K562 (cell line): ENCODE results near the gene MSRB3. TPM values are rescaled to one million over a fixed set of nuclear protein-coding genes. Genes with fewer than 3 reads are reported as not detected.

Experiments
- ATAC-seq: fragments of 200-7000 bp; cut with Tn5 transposase; 3 replicates; pipeline ENCODE4 v1.9.1; 2020; ENCODE audit warnings: moderate library complexity
- BruUV-seq: library from RNA; stranded (reverse); fragments of 400-500 nt; replicated peaks from 2 replicates; lab custom pipeline; 2021; lab: Mats Ljungman, UMichigan
- CTCF ChIA-PET: fragments of 300-600 bp; formaldehyde crosslinking; extraction: SDS; loops from one replicate; lab custom pipeline; 2021; ENCODE audit warnings: low intra/inter-chr PET ratio; lab: Yijun Ruan, JAX
- POLR2A ChIA-PET: fragments of 300-600, 350-650 bp; sonication (Branson Sonifier 250); formaldehyde crosslinking; extraction: SDS; loops from one replicate; lab custom pipeline; 2021; ENCODE audit warnings: antibody characterized with exemption, inconsistent platforms; lab: Yijun Ruan, JAX
- DNase-seq, 4 experiments: peaks; one replicate each; pipeline versions ENCODE4 v3.0.0 to v3.0.0-alpha.2; 2011 to 2018; ENCODE audit warnings: low spot score in 3 of 4, mixed read lengths in 3 of 4; ENCODE audit errors: extremely low read depth in 1 of 4
- FAIRE-seq: peaks from 2 replicates; lab custom pipeline; 2011; peaks lifted over from hg19 to GRCh38; lab: Jason Lieb, UNC
- H2AFZ ChIP-seq: 2 replicates; pipeline ENCODE4 v1.6.0; 2011; ENCODE audit warnings: low read depth, low read length, control low read depth, inconsistent platforms
- H3K27ac ChIP-seq: fragments of 200-600 bp; 3 replicates; pipeline ENCODE4 v1.8.0; 2011; ENCODE audit warnings: low read depth, mild to moderate bottlenecking, control low read depth, inconsistent platforms, low read length, moderate library complexity, mixed read lengths; ENCODE audit errors: extremely low read depth
- H3K27me3 ChIP-seq, 2 experiments: fragments of 300-600 bp in 1 of 2; 2 replicates in 1 of 2; 3 replicates in 1 of 2; pipeline versions ENCODE4 v1.6.0 to v1.8.0; 2011; ENCODE audit warnings: inconsistent platforms in 2 of 2, low read length in 2 of 2, mild to moderate bottlenecking in 1 of 2, mixed read lengths in 1 of 2, moderate library complexity in 1 of 2; ENCODE audit not compliant: control insufficient read depth in 2 of 2, insufficient read depth in 2 of 2
- H3K36me3 ChIP-seq: fragments of 300-600 bp; 3 replicates; pipeline ENCODE4 v1.8.0; 2011; ENCODE audit warnings: mild to moderate bottlenecking, low read length, inconsistent platforms; ENCODE audit not compliant: control insufficient read depth, insufficient read depth
- H3K4me1 ChIP-seq, 2 experiments: fragments of 200-600 bp in 1 of 2; replicated peaks in 1 of 2; 2 replicates in 1 of 2; 3 replicates in 1 of 2; pipeline versions ENCODE4 v1.5.1 to v1.8.0; 2011; ENCODE audit warnings: inconsistent platforms in 2 of 2, low read length in 2 of 2, mild to moderate bottlenecking in 1 of 2, mixed read lengths in 1 of 2, moderate library complexity in 1 of 2; ENCODE audit not compliant: control insufficient read depth in 2 of 2, insufficient read depth in 2 of 2
- H3K4me2 ChIP-seq: 2 replicates; pipeline ENCODE4 v1.6.1; 2011; ENCODE audit warnings: low read length, control low read depth, inconsistent platforms, mixed read lengths; ENCODE audit not compliant: insufficient read depth
- H3K4me3 ChIP-seq: fragments of 200-600 bp; sonication (generic), shearing (Covaris generic); 2 replicates; pipeline ENCODE4 v1.5.1; 2016; ENCODE audit warnings: control low read depth, inconsistent platforms
- H3K79me2 ChIP-seq: fragments of 200-600 bp; 3 replicates; pipeline ENCODE4 v1.8.0; 2011; ENCODE audit warnings: low read length, inconsistent platforms; ENCODE audit not compliant: control insufficient read depth, insufficient read depth
- H3K9ac ChIP-seq, 2 experiments: 2 replicates each; pipeline versions ENCODE4 v1.6.0 to v1.6.1; 2011; ENCODE audit warnings: low read depth in 2 of 2, low read length in 2 of 2, control low read depth in 1 of 2, inconsistent platforms in 1 of 2, mild to moderate bottlenecking in 1 of 2, mixed read lengths in 1 of 2; ENCODE audit not compliant: insufficient read depth in 1 of 2
- H3K9me1 ChIP-seq: one replicate; pipeline ENCODE4 v1.6.0; 2011; ENCODE audit warnings: inconsistent platforms, mild to moderate bottlenecking, low read length, moderate library complexity; ENCODE audit not compliant: control insufficient read depth, insufficient read depth
- H3K9me3 ChIP-seq: replicated peaks from 2 replicates; pipeline ENCODE4 v1.5.1; 2011; ENCODE audit warnings: low read depth, low read length, inconsistent platforms; ENCODE audit not compliant: control insufficient read depth, insufficient read depth
- H4K20me1 ChIP-seq: replicated peaks from 2 replicates; pipeline ENCODE4 v1.6.1; 2011; ENCODE audit warnings: low read length, inconsistent platforms, mixed read lengths; ENCODE audit not compliant: control insufficient read depth, insufficient read depth
- ATF2 ChIP-seq: sonication (generic); formaldehyde crosslinking; IDR thresholded peaks from 2 replicates; pipeline ENCODE4 v1.8.1; 2022; ENCODE audit warnings: missing genetic modification reagents
- DEAF1 ChIP-seq: fragments of 450-650 bp; formaldehyde crosslinking; IDR thresholded peaks from 2 replicates; pipeline ENCODE4 v1.4.0; 2020; ENCODE audit warnings: mild to moderate bottlenecking, moderate library complexity
- DMBX1 ChIP-seq: fragments of 250-450 bp; sonication (Bioruptor Pico); IDR thresholded peaks from 2 replicates; pipeline ENCODE4 v1.8.0; 2022; ENCODE audit warnings: inconsistent platforms, mild to moderate bottlenecking, moderate library complexity, borderline replicate concordance
- HLTF ChIP-seq: fragments of 450-650 bp; IDR thresholded peaks from 2 replicates; pipeline ENCODE4 v1.6.1; 2016
- MYC ChIP-seq, 2 experiments: fragments of 250-450 bp in 1 of 2; sonication (Bioruptor Pico) in 1 of 2; IDR thresholded peaks; 2 replicates each; pipeline versions ENCODE4 v1.5.1 to v1.6.1; 2012 to 2021; ENCODE audit warnings: low read depth in 2 of 2, borderline replicate concordance in 1 of 2, improper control_type of control experiment in 1 of 2, low read length in 1 of 2, mild to moderate bottlenecking in 1 of 2, moderate library complexity in 1 of 2
- NCOR1 ChIP-seq: fragments of 450-650 bp; IDR thresholded peaks from 2 replicates; pipeline ENCODE4 v1.6.1; 2016; ENCODE audit warnings: mild to moderate bottlenecking, moderate library complexity
- NFIC ChIP-seq: fragments of 450-650 bp; IDR thresholded peaks from 2 replicates; pipeline ENCODE4 v1.6.1; 2017; ENCODE audit warnings: mild to moderate bottlenecking, inconsistent platforms
- PKNOX1 ChIP-seq: fragments of 450-650 bp; IDR thresholded peaks from 2 replicates; pipeline ENCODE4 v1.6.1; 2016
- TEAD1 ChIP-seq, 2 experiments: fragments of 450-650 bp in 1 of 2; sonication (generic) in 1 of 2; formaldehyde crosslinking; IDR thresholded peaks; 2 replicates each; pipeline versions ENCODE4 v1.4.0 to v1.8.0; 2020 to 2022; ENCODE audit warnings: mild to moderate bottlenecking in 2 of 2, missing genetic modification reagents in 1 of 2
- ZNF23 ChIP-seq: fragments of 250-450 bp; sonication (Bioruptor Pico); IDR thresholded peaks from 2 replicates; pipeline ENCODE4 v1.4.0; 2020; ENCODE audit warnings: mild to moderate bottlenecking
- ZNF274 ChIP-seq: IDR thresholded peaks from 2 replicates; pipeline ENCODE4 v1.6.1; 2011; ENCODE audit warnings: low read depth, mild to moderate bottlenecking, low read length, moderate library complexity, borderline replicate concordance
- ZNF41 ChIP-seq: fragments of 250-450 bp; sonication (Bioruptor Pico); conservative IDR thresholded peaks from 2 replicates; pipeline ENCODE4 v1.4.0; 2020; ENCODE audit warnings: mild to moderate bottlenecking
- ZNF449 ChIP-seq: fragments of 250-450 bp; sonication (Bioruptor Pico); IDR thresholded peaks from 2 replicates; pipeline ENCODE4 v1.8.0; 2022; ENCODE audit warnings: moderate library complexity, mild to moderate bottlenecking, inconsistent platforms
- ZNF639 ChIP-seq, 2 experiments: fragments of 200-800 bp in 1 of 2; sonication (Bioruptor generic) in 1 of 2; sonication (generic) in 1 of 2; formaldehyde crosslinking in 1 of 2; IDR thresholded peaks in 1 of 2; conservative IDR thresholded peaks in 1 of 2; 2 replicates each; pipeline versions ENCODE4 v1.5.0 to v1.6.1; 2016 to 2020; ENCODE audit warnings: missing compliant biosample characterization in 1 of 2, missing genetic modification characterization in 1 of 2, missing genetic modification reagents in 1 of 2
- WGBS: fragments of 100-300 bp; shearing (Covaris generic); methylation state at CpG from one replicate; pipeline ENCODE4 v1.1.6; 2016; ENCODE audit warnings: low coverage, mixed read lengths; ENCODE audit not compliant: insufficient coverage; ENCODE audit errors: missing lambda C conversion rate; 5-methylcytosine and 5-hydroxymethylcytosine counted together
- in situ Hi-C: fragments of 300-500 bp; cut with MboI; formaldehyde crosslinking; loops from 4 replicates; pipeline ENCODE4 v1.15.0; 2018; ENCODE audit warnings: inconsistent platforms, mixed read lengths
- intact Hi-C: fragments of 100-400 bp; cut with micrococcal nuclease; formaldehyde crosslinking; loops from 2 replicates; pipeline ENCODE4 v1.14.2; 2022
- polyA plus RNA-seq, 8 experiments: library from polyadenylated mRNA; depleted of rRNA in 4 of 8; stranded (reverse) in 5 of 8; unstranded in 3 of 8; fragments of >200 nt; fragmentation: Nextera tagmentation in 2 of 8; fragmentation: Illumina TruSeq in 1 of 8; extraction: Ambion mirVana in 2 of 8; extraction: Trizol in 1 of 8; gene quantifications; 2 replicates each; pipeline versions ENCODE4 v1.2.1 to v1.2.3, GENCODE V29; 2011 to 2014; ENCODE audit warnings: inconsistent platforms in 1 of 8, missing spikeins in 1 of 8
- total RNA-seq, 7 experiments: library from RNA; depleted of rRNA in 6 of 7; stranded (reverse); fragments of >200 nt in 6 of 7; fragmentation: Illumina TruSeq in 2 of 7; extraction: Trizol in 2 of 7; gene quantifications; 2 replicates each; pipeline versions ENCODE4 v1.2.1 to v1.2.3, GENCODE V29; 2011 to 2021; ENCODE audit warnings: low replicate concordance in 1 of 7

MSRB3 gene
- total and polyA plus RNA-seq, 9 of the 15 experiments (the other 6 are each of a cell fraction or from before 2014, with no cell fraction given), result 0.04 TPM; not detected in 8

- ChIA-PET POLR2A (no interaction called here), CTCF (no interaction called here)
- Histone ChIP-seq H2AFZ (no peak overlapping the region), H3K4me1 (no peaks in the 10 kb centered on the region), H3K27ac (no peak overlapping the region), H3K4me3 (no peak overlapping the region), H3K27me3 (no peaks in the 10 kb centered on the region), H3K79me2 (no peaks in the 10 kb centered on the region), H3K4me2 (no peak overlapping the region), H3K36me3 (no peaks in the 10 kb centered on the region), H4K20me1 (no peaks in the 10 kb centered on the region), H3K9me1 (no peaks in the 10 kb centered on the region), H3K9me3 (no peaks in the 10 kb centered on the region), H3K9ac (no peak overlapping the region)
- ATAC-seq (no peak), FAIRE-seq (no peak), DNase-seq (peak in 1 of 4 experiments; percentile 33)
- in situ Hi-C loops (no loop called here), intact Hi-C loops (no loop called here)
- BruUV-seq, result no TSS peak
- WGBS, result 0% methylated on average over 12 of the region's 12 CpGs
- TF ChIP-seq ZNF41 (CRISPR knock-in tag) (no peak), MYC (IDR thresholded peaks at IDR 0.05; ENCODE audit: low read depth, low read length) (no peak), MYC (CRISPR knock-in tag; IDR thresholded peaks at IDR 0.05; ENCODE audit: borderline replicate concordance, low read depth) (no peak), ATF2 (CRISPR knock-in tag) (no peak), DMBX1 (CRISPR knock-in tag) (no peak), ZNF639 (CRISPR knock-in tag; conservative IDR thresholded peaks at IDR 0.05 in 1 of 2, IDR thresholded peaks at IDR 0.05 in 1 of 2) (no peak), ZNF23 (no peak), HLTF (no peak), PKNOX1 (peak; percentile 33; the same call in 1 of the 2 replicates), ZNF274 (no peak), TEAD1 (CRISPR knock-in tag; IDR thresholded peaks at IDR 0.05) (no peak), ZNF449 (CRISPR knock-in tag) (no peak), NFIC (peak; percentile 87), NCOR1 (no peak), DEAF1 (no peak)
Observed at GRCh38 chr12:65419284-65420072, 141.0 kb downstream of the MSRB3 start.
